CD4-positive, alpha-beta T cell treated with Interferon gamma for 1 hour (primary cell): Measurements from ENCODE around the gene CECR2.

ENCODE experiments used
- DNase-seq: peaks from one replicate; pipeline ENCODE4 v3.0.0-alpha.2; 2020

Gene CECR2

DNA sequence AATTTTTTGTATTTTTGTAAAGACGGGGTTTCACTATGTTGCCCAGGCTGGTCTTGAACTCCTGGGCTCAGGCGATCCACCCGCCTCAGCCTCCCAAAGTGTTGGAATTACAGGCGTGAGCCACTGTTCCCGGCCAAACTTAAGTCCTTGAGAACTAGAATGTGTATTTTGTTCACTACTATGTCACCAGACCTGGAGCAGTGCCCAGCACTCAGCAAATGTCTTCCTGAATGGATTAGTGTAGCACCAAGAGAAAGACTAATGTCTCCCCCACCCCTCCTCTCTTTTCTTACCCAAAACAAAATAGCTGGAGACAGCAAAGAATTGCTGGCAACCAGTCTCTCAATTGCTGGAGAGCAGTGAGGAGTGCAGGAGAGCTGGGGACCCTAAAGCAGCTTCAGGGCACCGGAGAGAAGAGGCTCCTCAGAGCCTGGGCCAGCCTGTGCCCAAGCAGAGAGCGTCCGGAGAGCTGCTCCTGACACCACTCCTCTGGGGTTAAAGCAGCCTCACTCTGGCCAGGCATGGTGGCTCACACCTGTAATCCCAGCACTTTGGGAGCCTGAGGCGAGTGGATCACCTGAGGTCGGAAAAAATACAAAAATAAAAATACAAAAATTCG lies 209.0 kb downstream of the CECR2 start:
- DNase-seq = no peak

DNA sequence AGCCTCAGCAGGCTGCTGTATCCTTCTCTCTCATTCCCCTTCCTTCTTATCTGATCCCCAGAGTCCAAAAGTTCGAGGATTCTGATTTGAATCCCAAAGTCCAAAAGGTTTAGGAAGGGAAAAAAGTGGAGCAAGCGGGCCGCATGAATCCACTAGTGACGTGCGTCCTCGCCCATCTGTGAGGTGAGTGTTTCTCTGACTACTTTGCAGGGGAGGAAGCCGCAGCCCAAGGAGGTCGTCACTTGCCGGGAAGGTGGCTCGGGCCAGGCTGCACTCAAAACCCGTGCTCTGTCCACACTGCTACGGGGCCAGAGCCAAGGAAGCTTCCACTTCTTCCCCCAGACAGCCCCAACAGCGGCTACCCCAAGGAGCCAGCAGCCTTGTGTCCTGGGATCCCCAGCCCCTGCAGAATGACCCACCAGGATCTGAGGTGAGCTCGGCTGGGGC lies 210.3 kb downstream of the CECR2 start:
- no peak for DNase-seq

DNA sequence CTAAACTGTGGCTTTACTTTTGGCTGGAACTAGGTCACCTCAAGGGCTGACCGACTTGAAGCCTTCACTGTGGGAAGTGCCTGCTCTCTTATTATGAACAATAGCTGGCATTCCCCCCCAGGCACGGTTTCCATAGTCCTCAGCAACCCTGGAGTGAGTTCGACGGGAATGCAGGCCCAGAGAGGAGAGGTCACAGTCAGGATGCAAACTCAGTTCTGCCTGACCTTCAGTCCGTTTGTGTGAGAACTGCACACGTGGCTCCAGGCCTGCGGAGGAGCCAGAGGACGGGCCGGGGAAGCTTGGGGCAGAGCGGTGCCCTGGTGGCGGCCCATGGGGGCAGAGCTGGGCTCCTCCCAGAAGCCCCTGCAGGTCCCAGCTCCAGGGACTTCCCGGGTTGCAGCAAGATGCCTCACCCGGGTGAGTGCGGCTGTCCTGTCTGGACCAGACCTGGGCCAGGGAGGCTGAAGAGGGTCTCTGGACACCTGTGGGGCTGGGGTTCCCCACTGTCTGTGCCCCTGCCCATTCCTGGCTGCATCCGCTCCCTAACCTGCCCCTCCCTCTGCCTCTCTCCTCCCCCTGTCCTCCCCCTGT lies 211.3 kb downstream of the CECR2 start:
- DNase-seq = no peak

DNA sequence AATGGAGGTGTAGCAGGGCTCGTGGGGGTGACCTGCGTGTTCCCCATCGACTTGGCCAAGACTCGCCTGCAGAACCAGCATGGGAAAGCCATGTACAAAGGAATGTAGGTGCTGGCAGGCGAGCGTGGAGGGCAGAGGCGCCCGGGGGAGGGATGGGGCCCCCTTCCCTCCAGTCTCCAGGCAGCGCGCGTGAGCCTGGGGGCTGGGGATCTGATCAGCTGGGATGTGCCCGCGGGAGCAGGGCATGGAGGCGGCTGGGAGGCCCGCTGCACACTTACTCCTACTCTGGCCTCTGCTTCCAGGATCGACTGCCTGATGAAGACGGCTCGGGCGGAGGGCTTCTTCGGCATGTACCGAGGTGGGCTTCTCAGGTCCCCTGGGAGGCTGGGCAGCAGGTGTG lies 211.8 kb downstream of the CECR2 start:
- no peak for DNase-seq

DNA sequence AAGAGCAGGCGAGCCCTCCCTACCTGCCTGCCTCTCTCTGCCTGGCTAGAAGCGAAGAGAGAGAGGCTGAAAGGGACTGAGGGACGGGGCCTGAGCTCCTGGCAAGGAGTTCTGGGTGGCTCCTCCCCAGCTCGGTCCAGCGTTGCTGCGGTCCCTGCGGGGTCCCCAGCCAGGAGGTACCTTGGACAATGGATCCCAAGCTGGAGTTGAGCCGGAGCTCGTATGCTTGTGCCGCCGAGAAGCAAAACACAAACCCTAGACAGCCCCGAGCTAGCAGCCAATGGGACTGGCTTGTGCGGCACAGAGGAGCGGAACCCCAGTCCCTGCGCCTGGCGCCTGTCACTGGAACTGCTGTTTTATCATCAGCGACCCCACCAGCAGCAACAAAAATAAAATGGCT lies 212.4 kb downstream of the CECR2 start:
- DNase-seq = no peak

DNA sequence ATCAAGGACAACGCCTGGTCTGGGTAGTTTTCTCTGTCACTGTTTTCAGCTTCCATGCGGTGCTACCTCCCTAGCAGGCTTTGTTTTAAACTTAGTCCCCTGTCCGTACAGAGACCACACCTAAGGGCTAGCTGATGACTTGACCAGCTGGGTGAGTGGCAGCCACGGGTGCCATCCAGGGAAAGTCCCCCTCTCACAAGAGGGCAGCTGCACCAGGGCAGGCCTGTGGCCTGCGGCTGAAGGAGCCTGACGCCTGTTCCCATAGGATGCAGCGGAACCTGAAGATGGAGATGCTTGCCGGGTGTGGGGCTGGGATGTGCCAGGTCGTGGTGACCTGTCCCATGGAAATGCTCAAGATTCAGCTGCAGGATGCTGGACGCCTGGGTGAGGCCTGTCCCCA lies 213.9 kb downstream of the CECR2 start:
- no peak for DNase-seq

DNA sequence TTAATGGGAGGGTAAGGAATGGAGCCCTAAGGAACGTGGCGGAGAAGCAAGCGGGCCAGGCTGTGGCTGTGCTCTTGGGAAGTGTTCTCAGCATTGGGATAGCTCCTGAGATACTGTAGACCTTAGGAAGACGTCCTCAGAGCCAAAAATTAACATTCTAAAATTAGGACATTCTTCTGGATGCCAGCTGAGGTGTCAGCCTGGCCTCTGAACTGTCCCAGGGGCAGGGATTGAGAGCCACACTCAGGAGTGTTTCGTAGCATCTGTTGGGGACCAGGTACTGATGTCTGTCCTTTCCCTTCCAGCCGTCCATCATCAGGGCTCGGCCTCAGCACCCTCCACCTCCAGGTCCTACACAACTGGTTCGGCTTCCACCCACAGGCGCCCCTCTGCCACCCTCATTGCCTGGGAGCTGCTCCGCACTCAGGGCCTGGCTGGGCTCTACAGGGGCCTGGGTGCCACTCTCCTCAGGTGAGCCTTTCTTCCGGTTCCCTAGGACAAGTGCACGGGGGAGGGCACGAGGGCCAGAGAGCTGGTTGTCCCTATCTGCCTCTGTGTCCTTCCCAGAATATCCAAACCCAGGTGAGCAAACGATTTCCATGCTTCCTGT lies 217.7 kb downstream of the CECR2 start:
- no peak for DNase-seq

DNA sequence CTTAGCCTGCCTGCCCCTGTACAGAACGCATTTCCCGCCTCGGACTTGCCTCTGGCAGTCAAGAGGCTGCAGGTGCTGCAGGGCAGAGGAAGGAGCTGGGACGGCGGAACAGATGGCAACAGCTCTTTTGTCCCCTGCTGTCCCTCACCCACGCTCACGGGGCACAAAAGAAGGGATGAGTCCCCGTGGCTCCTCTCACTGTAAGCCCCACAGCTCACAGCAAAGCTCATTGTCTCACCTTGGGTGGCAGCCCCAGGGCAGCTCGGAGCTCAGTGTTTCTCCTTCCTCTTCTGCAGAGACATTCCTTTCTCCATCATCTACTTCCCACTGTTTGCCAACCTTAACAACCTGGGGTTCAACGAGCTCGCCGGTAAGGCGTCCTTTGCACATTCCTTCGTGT lies 218.4 kb downstream of the CECR2 start:
- DNase-seq = no peak

DNA sequence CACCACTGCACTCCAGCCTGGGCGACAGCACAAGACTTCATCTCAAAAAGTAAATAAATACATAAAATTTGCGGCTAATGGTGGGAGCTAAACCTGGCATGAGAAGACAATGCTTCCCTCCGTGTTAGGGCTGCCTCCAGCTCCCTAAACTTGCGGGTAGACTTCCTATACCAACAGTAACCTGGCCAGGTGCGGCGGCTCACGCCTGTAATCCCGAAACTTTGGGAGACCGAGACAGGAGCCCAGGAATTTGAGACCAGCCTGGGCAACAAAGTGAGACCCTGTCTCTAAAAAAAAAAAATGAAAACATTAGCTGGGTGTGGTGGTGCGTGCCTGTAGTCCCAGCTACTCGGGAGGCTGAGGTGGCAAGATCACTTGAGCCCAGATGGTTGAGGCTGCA lies 219.3 kb downstream of the CECR2 start:
- DNase-seq = no peak

DNA sequence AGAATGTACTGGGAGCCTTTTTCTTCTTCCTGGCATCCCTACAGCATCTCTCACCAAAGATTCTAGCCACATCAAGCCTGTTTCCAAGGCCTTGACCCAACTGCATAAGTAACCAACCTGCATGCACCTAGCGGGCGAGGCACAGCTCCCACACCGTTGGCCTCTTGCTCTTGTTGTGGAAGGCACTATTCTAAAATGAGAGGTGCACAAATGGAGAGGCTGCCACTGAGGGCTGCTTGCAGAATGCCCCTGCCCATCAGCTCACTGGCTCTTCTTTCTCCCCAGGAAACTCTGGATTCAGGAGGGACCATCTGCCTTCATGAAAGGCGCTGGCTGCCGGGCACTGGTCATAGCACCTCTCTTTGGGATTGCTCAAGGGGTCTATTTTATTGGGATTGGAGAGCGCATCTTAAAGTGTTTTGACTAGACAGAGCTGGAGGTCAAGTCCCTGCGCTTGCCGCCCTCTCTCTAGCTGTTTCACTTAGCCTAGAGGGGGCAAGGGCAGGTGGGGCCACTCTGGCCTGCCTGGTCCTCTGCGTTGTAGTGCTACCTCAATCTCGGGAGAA lies 220.6 kb downstream of the CECR2 start:
- no peak for DNase-seq

DNA sequence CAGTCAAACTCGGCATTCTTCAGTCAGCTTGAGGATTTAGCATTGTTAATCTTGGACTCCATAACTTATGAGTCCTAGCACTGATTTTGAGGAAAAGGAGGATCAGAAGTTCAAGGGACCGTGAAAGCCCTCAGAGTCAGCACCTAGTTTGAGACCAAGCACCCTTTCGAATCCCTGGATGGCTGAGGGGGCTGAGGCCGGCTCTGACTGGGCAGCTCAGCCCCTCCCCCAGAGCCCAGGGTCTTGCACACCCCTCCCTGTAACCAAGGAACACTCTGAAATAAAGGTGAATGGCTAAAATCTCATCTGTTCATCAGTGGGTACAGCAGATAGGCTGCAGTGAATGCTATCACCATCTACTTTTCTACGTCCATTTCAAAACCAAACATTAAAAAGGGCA lies 221.3 kb downstream of the CECR2 start:
- no peak for DNase-seq

DNA sequence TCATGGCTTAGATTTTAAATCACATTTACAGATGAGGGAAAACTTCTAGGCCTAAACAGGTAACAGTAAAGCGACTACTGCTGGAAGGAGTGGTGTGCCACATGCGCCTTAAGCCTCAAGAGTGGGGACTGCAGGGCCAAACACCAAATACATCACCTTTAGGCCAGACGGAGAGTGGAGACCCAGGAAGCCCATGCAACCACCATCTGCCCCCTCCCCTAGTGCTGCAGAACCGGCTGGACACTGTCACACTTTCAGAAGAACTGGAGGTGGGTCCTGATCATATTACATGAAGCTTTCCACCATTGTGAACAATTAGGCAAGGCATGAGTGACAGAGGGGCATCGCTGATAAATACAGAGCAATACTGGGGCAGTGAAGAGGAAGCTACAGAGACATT lies 222.9 kb downstream of the CECR2 start:
- no peak for DNase-seq

DNA sequence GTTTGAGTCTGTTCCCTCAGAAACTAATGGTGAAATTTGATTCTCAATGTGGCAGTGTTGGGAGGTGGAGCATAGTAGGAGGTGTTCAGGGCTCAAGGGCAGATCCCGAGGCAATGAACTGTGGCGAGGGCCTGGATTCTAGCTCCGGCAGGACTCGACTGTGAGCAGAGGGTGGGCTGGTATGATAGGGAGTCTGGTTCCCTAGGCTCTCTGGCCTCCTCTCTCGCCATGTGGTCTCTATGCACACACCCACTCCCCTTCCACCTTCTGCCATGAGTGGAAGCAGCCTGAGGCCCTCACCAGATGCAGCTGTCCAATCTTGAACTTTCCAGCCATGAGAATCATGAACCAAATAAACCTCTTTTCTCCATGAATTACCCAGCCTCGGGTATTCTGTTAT lies 227.0 kb downstream of the CECR2 start:
- DNase-seq = no peak

DNA sequence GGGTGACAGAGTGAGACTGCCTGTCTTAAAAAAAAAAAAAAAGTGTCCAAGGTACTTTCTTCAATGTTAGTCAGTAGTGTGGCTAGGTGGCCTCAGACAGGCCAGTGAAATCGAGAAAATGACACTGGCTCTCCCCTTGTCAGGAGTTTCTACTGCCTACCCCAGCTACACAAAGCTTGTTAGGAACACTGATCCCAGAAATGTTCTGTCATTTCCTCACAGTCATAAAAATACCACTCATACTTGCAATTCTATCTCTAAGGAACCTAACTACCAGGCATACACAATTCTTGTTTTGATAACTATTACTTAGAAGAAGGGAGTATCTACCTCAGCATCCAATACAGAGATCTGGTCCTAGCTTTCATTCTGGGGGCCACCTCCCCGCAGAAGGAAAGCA lies 228.0 kb downstream of the CECR2 start:
- DNase-seq = no peak

DNA sequence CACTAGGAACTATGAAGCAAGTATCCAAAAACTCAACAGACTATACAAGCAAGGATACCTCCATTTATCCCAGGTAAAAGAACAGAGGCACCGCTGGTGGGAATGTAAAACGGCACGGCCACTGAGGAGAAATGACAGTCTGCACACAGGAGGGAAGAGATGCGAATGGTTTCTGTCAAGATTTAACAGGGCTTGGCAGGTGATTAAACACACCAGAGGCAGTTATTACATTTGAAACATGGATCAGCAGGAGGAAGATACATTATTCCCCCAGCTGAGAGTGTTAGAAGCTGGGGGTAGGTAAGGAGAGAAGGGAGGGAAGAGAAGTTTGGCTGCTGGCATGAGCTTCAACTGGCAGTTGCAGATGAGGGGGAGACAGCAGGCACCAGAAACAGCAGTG lies 229.1 kb downstream of the CECR2 start:
- no peak for DNase-seq

DNA sequence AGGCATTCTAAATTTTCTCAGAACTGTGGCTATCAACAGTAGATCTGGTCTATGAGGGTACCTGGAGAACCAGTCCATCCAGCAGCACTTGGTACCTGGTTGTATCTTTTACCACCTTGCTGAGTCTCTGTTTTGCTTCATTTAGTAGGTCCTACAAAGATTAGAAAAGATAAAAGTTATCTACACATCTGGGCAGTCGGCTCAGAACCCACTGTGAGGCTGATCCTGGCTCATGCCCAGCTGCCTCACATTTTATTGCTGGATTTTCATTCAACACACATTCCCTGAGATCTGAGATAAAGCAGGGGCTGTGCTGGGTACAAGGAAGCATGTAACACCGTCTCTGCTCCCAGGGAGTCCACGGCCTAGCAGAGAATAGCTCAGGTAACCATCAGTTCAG lies 231.8 kb downstream of the CECR2 start:
- no peak for DNase-seq

DNA sequence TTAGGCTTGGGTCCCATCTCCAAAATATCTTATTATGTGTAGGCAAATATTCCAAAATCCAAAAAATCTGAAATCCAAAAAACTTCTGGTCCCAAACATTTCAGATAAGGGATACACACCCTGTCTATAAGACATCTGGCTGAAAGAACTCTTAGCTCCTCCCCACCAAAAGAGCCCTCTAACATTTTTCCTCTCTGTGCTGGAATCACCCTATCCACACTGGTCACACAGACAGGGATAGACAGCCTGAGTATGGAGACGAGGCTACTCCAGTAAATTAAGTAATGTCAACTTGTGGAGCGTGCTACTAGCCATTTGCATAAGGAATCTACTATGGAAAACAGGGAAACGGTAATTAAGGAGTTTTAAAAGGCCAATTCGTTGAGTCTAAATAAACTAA lies 234.4 kb downstream of the CECR2 start:
- DNase-seq = no peak

DNA sequence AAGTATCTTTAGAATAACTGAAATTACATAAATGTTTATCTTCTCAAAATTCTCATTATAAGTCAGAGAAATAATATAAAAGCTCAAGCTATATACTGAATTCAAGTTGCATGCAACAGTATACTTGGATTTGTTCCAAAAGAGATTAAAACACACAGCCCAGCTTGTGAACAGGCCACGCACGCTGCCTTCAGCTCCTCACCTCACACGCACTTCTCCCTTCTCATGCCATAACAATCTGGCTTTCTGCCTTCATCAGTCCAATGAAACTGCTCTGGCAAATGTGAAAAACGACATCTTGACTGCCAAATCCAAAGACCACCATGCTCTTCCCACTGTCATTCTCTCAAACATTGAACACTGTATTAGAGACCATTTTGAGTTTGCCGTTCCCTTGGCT lies 237.2 kb downstream of the CECR2 start:
- no peak for DNase-seq
